GM04503 (cell line): ENCODE results near the gene C2orf74.
"Not testable (repeated sequence)": the region's sequence is repeated elsewhere in the genome, so short reads cannot be mapped to it uniquely, and the experiment has no call there.

Source experiments
- DNase-seq: peaks from one replicate; pipeline ENCODE4 v3.0.0-alpha.2; 2012; ENCODE audit warnings: low read depth

Gene C2orf74

GRCh38 chr2:61173116-61173515 lies 11.1 kb downstream of the C2orf74 start:
- DNase-seq, result no peak

- DNase-seq, result no peak
Measured at GRCh38 chr2:61175036-61175435, 13.0 kb downstream of the C2orf74 start.

- peak; percentile 53 for DNase-seq
Measured at GRCh38 chr2:61176755-61177726, 15.1 kb downstream of the C2orf74 start.

- DNase-seq, result no peak
Measured at GRCh38 chr2:61177727-61178549, 15.9 kb downstream of the C2orf74 start.

GRCh38 chr2:61178603-61179545 lies 16.9 kb downstream of the C2orf74 start:
- DNase-seq, result no peak

- DNase-seq, result peak; percentile 61
Measured at GRCh38 chr2:61179701-61180639, 18.0 kb downstream of the C2orf74 start.

- DNase-seq, result no peak
Measured at GRCh38 chr2:61180686-61181085, 18.7 kb downstream of the C2orf74 start.

GRCh38 chr2:61181382-61182058 lies 19.5 kb downstream of the C2orf74 start:
- no peak for DNase-seq

- no peak for DNase-seq
Measured at GRCh38 chr2:61182059-61182383, 20.0 kb downstream of the C2orf74 start.

GRCh38 chr2:61183795-61184194 lies 21.8 kb downstream of the C2orf74 start:
- DNase-seq, result no peak

- DNase-seq, result no peak
Measured at GRCh38 chr2:61184263-61184662, 22.3 kb downstream of the C2orf74 start.

GRCh38 chr2:61185231-61185728 lies 23.3 kb downstream of the C2orf74 start:
- no peak for DNase-seq

- DNase-seq, result no peak
Measured at GRCh38 chr2:61187085-61187484, 25.1 kb downstream of the C2orf74 start.

GRCh38 chr2:61193670-61194561 lies 31.9 kb downstream of the C2orf74 start:
- DNase-seq, result no peak

GRCh38 chr2:61194646-61195045 lies 32.7 kb downstream of the C2orf74 start:
- not testable (repeated sequence) for DNase-seq

- no peak for DNase-seq
Measured at GRCh38 chr2:61196671-61197070, 34.7 kb downstream of the C2orf74 start.

GRCh38 chr2:61205132-61205531 lies 43.1 kb downstream of the C2orf74 start:
- no peak for DNase-seq

GRCh38 chr2:61210332-61210981 lies 48.5 kb downstream of the C2orf74 start:
- peak; percentile 76 for DNase-seq
